Astrocyte (in vitro differentiated cells and primary cell): ENCODE measurements around the gene DPP7. TPM values are rescaled to one million over a fixed set of nuclear protein-coding genes. Genes with fewer than 3 reads are reported as not detected.
A peak's percentile ranks its signal among the peaks of the same experiment; 100 is the strongest.
"Not testable (repeated sequence)": the region's sequence is repeated elsewhere in the genome, so short reads cannot be mapped to it uniquely, and the experiment has no call there.

Experiments
- DNase-seq: peaks from one replicate; pipeline ENCODE4 v3.0.0-alpha.2; 2010; ENCODE audit warnings: low read depth
- FAIRE-seq: peaks from 2 replicates; lab custom pipeline; 2011; peaks lifted over from hg19 to GRCh38; lab: Jason Lieb, UNC
- H2AFZ ChIP-seq: 2 replicates; pipeline ENCODE4 v1.6.0; 2012; ENCODE audit warnings: low read depth, low read length, inconsistent platforms
- H3K27ac ChIP-seq: 2 replicates; pipeline ENCODE4 v1.5.1; 2011; ENCODE audit warnings: low read depth, low read length, inconsistent platforms
- H3K27me3 ChIP-seq: 2 replicates; pipeline ENCODE4 v1.6.0; 2011; ENCODE audit warnings: low read length, inconsistent platforms; ENCODE audit not compliant: insufficient read depth
- H3K36me3 ChIP-seq: 2 replicates; pipeline ENCODE4 v1.5.1; 2011; ENCODE audit warnings: low read length, inconsistent platforms; ENCODE audit not compliant: insufficient read depth
- H3K4me1 ChIP-seq: 2 replicates; pipeline ENCODE4 v1.5.1; 2011; ENCODE audit warnings: low read length, inconsistent platforms; ENCODE audit not compliant: insufficient read depth
- H3K4me2 ChIP-seq: 2 replicates; pipeline ENCODE4 v1.6.0; 2012; ENCODE audit warnings: low read length, inconsistent platforms
- H3K4me3 ChIP-seq: 2 replicates; pipeline ENCODE4 v1.5.1; 2011; ENCODE audit warnings: low read depth, mild to moderate bottlenecking, low read length, inconsistent platforms; ENCODE audit not compliant: insufficient read depth
- H3K79me2 ChIP-seq: 2 replicates; pipeline ENCODE4 v1.6.0; 2012; ENCODE audit warnings: mild to moderate bottlenecking, low read length, inconsistent platforms; ENCODE audit not compliant: insufficient read depth
- H3K9ac ChIP-seq: 2 replicates; pipeline ENCODE4 v1.6.0; 2012; ENCODE audit warnings: mild to moderate bottlenecking, low read length, inconsistent platforms
- H3K9me3 ChIP-seq: 2 replicates; pipeline ENCODE4 v1.5.1; 2012; ENCODE audit warnings: low read depth, mild to moderate bottlenecking, low read length, inconsistent platforms; ENCODE audit not compliant: insufficient read depth
- H4K20me1 ChIP-seq: 2 replicates; pipeline ENCODE4 v1.6.0; 2012; ENCODE audit warnings: low read length, inconsistent platforms; ENCODE audit not compliant: insufficient read depth
- H3K27ac Mint-ChIP-seq: one replicate; pipeline ENCODE4 v1.8.0; 2021; ENCODE audit warnings: mild to moderate bottlenecking, mixed read lengths; ENCODE audit not compliant: unreplicated experiment
- H3K27me3 Mint-ChIP-seq: one replicate; pipeline ENCODE4 v1.8.0; 2021; ENCODE audit warnings: low read depth, mixed read lengths; ENCODE audit not compliant: unreplicated experiment
- H3K36me3 Mint-ChIP-seq: one replicate; pipeline ENCODE4 v1.8.0; 2021; ENCODE audit warnings: low read depth, mixed read lengths; ENCODE audit not compliant: unreplicated experiment
- H3K4me1 Mint-ChIP-seq: one replicate; pipeline ENCODE4 v1.8.0; 2021; ENCODE audit warnings: low read depth, mixed read lengths; ENCODE audit not compliant: unreplicated experiment
- H3K4me3 Mint-ChIP-seq: one replicate; pipeline ENCODE4 v1.8.0; 2021; ENCODE audit warnings: mild to moderate bottlenecking, moderate library complexity, mixed read lengths; ENCODE audit not compliant: unreplicated experiment
- H3K9me3 Mint-ChIP-seq: one replicate; pipeline ENCODE4 v1.8.0; 2021; ENCODE audit warnings: mild to moderate bottlenecking, mixed read lengths; ENCODE audit not compliant: unreplicated experiment
- EZH2 ChIP-seq: IDR thresholded peaks from 2 replicates; pipeline ENCODE4 v1.6.1; 2012; ENCODE audit warnings: mild to moderate bottlenecking, low read length, inconsistent platforms; ENCODE audit not compliant: insufficient read depth
- total RNA-seq: library from RNA; stranded (reverse); gene quantifications from 2 replicates; pipeline ENCODE4 v1.2.1, GENCODE V29; 2021
- TF ChIP-seq, protein P1 (sequence below): IDR thresholded peaks from 2 replicates; pipeline ENCODE4 v1.5.1; 2011; ENCODE audit warnings: low read depth, mild to moderate bottlenecking, inconsistent platforms, low read length, moderate library complexity; ENCODE audit not compliant: insufficient read depth

DPP7 gene
- total RNA-seq, 1 donor from 2014 or later, result 53.8 TPM

DNA sequence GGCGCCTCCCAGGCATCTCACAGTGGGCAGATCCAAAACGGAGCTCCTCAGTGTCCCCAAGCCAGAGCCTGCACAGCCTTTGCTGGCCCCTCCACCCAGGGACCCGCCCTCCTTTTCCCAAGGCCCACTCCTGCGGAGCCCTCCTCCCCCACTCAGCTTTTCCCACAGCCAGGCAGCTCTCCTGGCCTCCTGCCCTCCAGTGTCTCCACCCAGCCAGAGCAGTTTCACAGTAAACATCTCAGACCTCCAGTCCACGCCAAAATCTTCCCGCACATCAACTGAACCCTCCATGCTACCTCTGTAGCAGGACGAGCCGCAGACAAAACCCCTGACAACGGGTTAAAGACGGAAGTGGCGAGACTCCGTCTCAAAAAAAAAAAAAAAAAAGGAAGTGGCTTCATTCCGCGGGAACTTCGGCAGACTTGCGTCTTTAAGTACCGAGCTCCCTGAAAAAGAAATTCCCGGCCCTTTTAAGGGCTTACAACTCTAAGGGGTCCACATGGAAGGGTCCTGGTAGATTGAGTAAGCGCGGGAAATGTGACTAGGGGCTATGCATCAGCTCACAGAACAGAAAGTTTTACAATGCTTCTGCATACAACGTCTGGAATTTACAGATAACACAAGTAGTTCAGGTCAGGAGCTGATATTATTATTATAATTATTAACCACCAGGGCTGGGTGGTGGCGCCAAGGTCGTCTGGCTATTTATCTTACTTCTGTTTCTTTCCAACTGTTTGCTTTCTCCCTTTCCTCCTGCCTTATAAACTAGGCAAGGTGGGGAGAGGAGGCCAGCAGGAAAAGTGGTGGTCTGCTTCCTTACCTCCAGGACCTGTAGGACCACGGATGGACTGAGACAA is 13.0 kb upstream of the DPP7 start:
- no peak for TF ChIP-seq EZH2
- TF ChIP-seq, protein P1, sequence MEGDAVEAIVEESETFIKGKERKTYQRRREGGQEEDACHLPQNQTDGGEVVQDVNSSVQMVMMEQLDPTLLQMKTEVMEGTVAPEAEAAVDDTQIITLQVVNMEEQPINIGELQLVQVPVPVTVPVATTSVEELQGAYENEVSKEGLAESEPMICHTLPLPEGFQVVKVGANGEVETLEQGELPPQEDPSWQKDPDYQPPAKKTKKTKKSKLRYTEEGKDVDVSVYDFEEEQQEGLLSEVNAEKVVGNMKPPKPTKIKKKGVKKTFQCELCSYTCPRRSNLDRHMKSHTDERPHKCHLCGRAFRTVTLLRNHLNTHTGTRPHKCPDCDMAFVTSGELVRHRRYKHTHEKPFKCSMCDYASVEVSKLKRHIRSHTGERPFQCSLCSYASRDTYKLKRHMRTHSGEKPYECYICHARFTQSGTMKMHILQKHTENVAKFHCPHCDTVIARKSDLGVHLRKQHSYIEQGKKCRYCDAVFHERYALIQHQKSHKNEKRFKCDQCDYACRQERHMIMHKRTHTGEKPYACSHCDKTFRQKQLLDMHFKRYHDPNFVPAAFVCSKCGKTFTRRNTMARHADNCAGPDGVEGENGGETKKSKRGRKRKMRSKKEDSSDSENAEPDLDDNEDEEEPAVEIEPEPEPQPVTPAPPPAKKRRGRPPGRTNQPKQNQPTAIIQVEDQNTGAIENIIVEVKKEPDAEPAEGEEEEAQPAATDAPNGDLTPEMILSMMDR, result no peak
- Mint-ChIP-seq H3K36me3 (peaks cover 1% of the 10 kb centered on the region), H3K27me3 (no peaks in the 10 kb centered on the region), H3K4me3 (peak overlapping the region; percentile 96), H3K27ac (peak overlapping the region; percentile 72), H3K9me3 (no peaks in the 10 kb centered on the region), H3K4me1 (peaks cover 21% of the 10 kb centered on the region)
- no peak for FAIRE-seq
- Histone ChIP-seq H3K27ac (no peak overlapping the region), H3K4me2 (peak overlapping the region; percentile 90), H3K9ac (peak overlapping the region; percentile 82), H3K4me1 (peaks cover 20% of the 10 kb centered on the region), H3K36me3 (no peaks in the 10 kb centered on the region), H4K20me1 (peaks cover 26% of the 10 kb centered on the region), H3K79me2 (peaks cover 39% of the 10 kb centered on the region), H2AFZ (no peak overlapping the region), H3K27me3 (no peaks in the 10 kb centered on the region), H3K4me3 (no peak overlapping the region), H3K9me3 (no peaks in the 10 kb centered on the region)
- no peak for DNase-seq

- Histone ChIP-seq H3K27me3 (no peaks in the 10 kb centered on the region), H3K4me2 (peak overlapping the region; percentile 90), H3K4me1 (peaks cover 20% of the 10 kb centered on the region), H3K79me2 (peaks cover 39% of the 10 kb centered on the region), H3K36me3 (no peaks in the 10 kb centered on the region), H4K20me1 (peaks cover 32% of the 10 kb centered on the region), H3K4me3 (no peak overlapping the region), H3K9ac (no peak overlapping the region), H3K9me3 (no peaks in the 10 kb centered on the region), H3K27ac (no peak overlapping the region), H2AFZ (no peak overlapping the region)
- no peak for TF ChIP-seq EZH2
- TF ChIP-seq, protein P1, result no peak
- peaks cover 1% of the 10 kb centered on the region for H3K36me3 Mint-ChIP-seq
- no peak for DNase-seq
- H3K4me3 Mint-ChIP-seq, result peak overlapping the region; percentile 58
- no peak for FAIRE-seq
- H3K27me3 Mint-ChIP-seq, result no peaks in the 10 kb centered on the region
- H3K27ac Mint-ChIP-seq, result no peak overlapping the region
- H3K4me1 Mint-ChIP-seq, result peaks cover 23% of the 10 kb centered on the region
- no peaks in the 10 kb centered on the region for H3K9me3 Mint-ChIP-seq
Observed at GRCh38 chr9:137126786-137127185, 12.3 kb upstream of the DPP7 start.

DNA sequence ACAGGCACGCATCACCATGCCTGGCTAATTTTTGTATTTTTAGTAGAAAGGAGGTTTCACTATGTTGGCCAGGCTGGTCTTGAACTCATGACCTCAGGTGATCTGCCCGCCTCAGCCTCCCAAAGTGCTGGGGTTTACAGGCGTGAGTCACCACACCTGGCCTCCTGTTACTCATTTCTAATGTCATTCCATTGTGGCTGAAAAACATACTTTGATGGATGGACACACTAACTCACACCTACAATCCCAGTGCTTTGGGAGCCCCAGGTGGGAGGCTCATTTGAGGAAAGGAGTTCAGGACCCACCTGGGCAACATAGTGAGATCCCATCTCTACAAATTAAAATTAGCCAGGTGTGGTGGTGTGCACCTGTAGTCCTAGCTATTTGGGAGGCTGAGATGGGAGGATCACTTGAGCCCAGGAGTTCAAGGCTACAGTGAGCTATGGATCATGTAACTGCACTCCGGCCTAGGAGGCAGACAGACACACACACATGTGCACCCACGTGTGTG is 9.5 kb upstream of the DPP7 start:
- not testable (repeated sequence) for H3K27ac ChIP-seq, H3K4me2 ChIP-seq, H3K9me3 ChIP-seq, H2AFZ ChIP-seq, H3K36me3 Mint-ChIP-seq, FAIRE-seq, H3K9me3 Mint-ChIP-seq, H3K27me3 Mint-ChIP-seq, H3K4me3 Mint-ChIP-seq, H3K27me3 ChIP-seq, H3K36me3 ChIP-seq, H3K9ac ChIP-seq, H3K27ac Mint-ChIP-seq, H3K4me3 ChIP-seq, DNase-seq
- H3K4me1 Mint-ChIP-seq, result peaks cover 25% of the 10 kb centered on the region
- peaks cover 28% of the 10 kb centered on the region for H3K79me2 ChIP-seq
- H4K20me1 ChIP-seq, result peaks cover 32% of the 10 kb centered on the region
- H3K4me1 ChIP-seq, result peaks cover 17% of the 10 kb centered on the region
